NT2/D1 (cell line): Measurements from ENCODE around the gene EPHA3.

Experiments
- SUZ12 ChIP-seq: IDR thresholded peaks from 2 replicates; pipeline ENCODE4 v1.6.1; 2011; ENCODE audit not compliant: insufficient read length, insufficient read depth; ENCODE audit errors: extremely low read depth
- YY1 ChIP-seq: IDR thresholded peaks from 2 replicates; pipeline ENCODE4 v1.6.1; 2011; ENCODE audit not compliant: insufficient read length, insufficient read depth
- ZNF274 ChIP-seq: IDR thresholded peaks from 2 replicates; pipeline ENCODE4 v1.6.1; 2011; ENCODE audit warnings: mild to moderate bottlenecking, low read depth, low read length

GRCh38 chr3:89326997-89327396, 219.6 kb downstream of the EPHA3 start:
- TF ChIP-seq YY1: no peak
- no peak for TF ChIP-seq SUZ12
- no peak for TF ChIP-seq ZNF274
